Epithelial cell of esophagus (primary cell): Measurements from ENCODE around the gene PPARG.

ENCODE experiments used
- DNase-seq: peaks from one replicate; pipeline ENCODE4 v3.0.0; 2010; ENCODE audit warnings: low read depth
- H3K4me3 ChIP-seq: 2 replicates; pipeline ENCODE4 v1.5.1; 2011; ENCODE audit warnings: mild to moderate bottlenecking, low read length, control low read depth
- TF ChIP-seq, protein P1 (sequence below): IDR thresholded peaks from 2 replicates; pipeline ENCODE4 v1.5.1; 2011; ENCODE audit warnings: low read depth, mild to moderate bottlenecking, low read length, control low read depth, inconsistent platforms; ENCODE audit not compliant: insufficient read depth; ENCODE audit errors: missing control alignments

PPARG gene

DNA sequence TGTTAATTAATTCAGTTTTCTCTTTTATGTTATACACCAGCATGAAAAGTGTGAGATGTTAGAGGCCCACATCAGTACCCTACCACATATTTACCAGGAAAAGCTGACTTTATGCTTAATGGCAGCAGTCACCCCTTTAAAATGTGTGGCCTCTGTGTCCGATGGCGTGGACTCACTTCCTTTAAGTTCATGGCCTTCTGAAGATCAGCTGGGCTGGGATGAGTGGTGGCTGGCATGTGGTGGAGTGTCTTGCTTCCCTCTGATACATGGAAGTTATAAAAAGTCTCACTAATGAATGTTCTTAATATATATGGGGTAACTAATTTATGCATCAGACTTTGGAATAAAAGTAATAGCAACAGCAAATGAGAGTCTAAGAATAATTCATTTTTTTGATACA is 32.1 kb downstream of the PPARG start:
- no peak overlapping the region for H3K4me3 ChIP-seq
- TF ChIP-seq, protein P1, sequence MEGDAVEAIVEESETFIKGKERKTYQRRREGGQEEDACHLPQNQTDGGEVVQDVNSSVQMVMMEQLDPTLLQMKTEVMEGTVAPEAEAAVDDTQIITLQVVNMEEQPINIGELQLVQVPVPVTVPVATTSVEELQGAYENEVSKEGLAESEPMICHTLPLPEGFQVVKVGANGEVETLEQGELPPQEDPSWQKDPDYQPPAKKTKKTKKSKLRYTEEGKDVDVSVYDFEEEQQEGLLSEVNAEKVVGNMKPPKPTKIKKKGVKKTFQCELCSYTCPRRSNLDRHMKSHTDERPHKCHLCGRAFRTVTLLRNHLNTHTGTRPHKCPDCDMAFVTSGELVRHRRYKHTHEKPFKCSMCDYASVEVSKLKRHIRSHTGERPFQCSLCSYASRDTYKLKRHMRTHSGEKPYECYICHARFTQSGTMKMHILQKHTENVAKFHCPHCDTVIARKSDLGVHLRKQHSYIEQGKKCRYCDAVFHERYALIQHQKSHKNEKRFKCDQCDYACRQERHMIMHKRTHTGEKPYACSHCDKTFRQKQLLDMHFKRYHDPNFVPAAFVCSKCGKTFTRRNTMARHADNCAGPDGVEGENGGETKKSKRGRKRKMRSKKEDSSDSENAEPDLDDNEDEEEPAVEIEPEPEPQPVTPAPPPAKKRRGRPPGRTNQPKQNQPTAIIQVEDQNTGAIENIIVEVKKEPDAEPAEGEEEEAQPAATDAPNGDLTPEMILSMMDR, result no peak
- DNase-seq, result no peak

DNA sequence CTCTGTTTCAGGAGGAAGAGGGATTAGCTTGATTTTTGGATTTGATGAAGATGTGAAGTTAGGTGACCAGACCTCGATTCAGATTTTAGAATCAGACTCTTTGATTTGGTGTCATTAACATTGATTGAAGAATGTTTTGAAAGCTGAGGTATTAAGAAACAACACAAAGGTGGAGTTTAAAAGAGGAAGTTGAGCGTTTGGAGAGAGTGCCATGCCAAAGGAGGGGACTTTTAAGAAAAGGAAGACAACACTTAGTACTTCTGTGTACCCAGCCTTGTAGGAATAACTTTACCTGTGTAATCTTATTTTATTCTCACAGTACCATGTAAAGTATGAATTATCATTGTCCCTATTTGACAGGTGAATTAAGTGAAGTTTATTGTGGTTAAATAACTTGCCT is 34.4 kb downstream of the PPARG start:
- DNase-seq, result no peak
- TF ChIP-seq, protein P1, result no peak
- H3K4me3 ChIP-seq, result no peak overlapping the region

DNA sequence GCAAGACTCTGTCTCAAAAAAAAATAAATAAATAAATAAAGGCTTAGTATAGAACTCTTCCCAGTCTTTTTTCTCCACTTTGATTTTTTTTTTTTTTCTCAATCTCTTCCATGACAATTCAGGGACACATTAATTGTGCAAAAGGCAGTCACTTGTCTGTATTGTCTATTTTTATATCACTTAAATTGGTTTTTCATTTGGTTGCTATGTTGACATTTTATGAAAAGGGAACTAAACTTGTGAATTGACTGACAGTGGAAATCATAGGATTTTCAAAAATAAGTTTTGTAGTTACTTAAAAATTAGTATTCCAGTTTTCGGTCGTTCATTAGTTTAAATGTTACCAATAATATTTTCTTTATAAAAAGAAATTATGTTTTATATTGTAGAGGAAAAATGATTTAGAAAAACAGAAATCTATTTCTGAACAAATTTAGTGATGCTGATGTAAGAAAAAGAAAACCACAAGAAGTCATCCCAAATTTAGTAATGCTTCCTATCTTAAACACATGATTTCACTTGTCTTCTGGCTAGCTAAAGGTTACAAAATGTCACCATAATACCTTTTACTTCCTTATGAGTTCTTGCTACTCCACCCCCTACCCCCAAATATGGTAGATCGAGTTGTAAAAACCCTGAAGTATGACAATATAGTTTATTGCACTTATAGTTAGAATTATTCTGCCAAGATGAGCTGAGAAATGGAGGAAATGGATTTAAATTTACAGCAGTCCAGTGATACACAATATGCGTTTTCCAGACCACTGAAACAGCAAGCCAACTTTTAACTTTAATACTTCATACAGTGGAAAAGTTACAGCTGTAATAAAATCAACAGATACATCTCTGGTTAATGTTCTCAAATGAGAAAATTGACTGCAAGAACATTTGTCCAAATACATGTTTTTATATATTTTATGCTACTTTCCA is 37.0 kb downstream of the PPARG start:
- no peak for DNase-seq
- no peak overlapping the region for H3K4me3 ChIP-seq
- TF ChIP-seq, protein P1, result no peak

- TF ChIP-seq, protein P1, result no peak
- no peak for DNase-seq
- no peak overlapping the region for H3K4me3 ChIP-seq
Observed at GRCh38 chr3:12327021-12327420, 38.2 kb downstream of the PPARG start.

GRCh38 chr3:12328132-12328836 is 39.4 kb downstream of the PPARG start:
- H3K4me3 ChIP-seq, result no peak overlapping the region
- no peak for DNase-seq
- TF ChIP-seq, protein P1, result no peak

DNA sequence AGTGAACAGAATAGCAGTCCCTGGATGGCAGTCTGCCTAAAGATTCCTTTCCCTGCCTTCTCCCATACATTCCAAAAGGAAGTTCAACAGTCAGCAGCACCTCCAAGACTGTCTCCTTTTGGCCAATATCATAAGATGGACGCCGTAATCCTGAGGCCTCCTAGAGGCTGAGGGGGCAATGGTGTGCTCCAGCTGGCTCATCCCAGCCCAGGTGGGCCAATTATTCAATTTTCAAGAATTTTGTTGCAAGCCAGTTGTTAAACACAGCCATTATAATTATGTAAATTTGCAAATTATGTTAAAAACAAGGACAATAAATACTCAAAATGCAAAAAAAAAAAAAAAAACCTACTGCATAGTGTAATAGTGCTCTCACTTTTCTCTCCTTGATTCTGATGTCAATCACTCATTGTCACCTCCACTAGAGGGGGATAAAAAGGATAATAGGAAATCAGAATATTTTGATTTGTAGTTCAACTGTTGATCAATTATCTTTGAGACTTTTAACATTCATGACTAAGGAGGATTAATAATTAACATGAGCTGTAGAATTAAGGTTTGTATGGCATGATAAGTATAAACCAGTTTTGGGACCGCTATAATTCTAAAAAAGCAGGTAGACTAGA is 40.1 kb downstream of the PPARG start:
- no peak for DNase-seq
- TF ChIP-seq, protein P1, result no peak
- no peak overlapping the region for H3K4me3 ChIP-seq
